ENCODE measurements around the gene SAP30BP. TPM values are rescaled to one million over a fixed set of nuclear protein-coding genes. Genes with fewer than 3 reads are reported as not detected.

Gene SAP30BP
- total RNA-seq, 1 donor = 45.8 TPM

- no peak for TF ChIP-seq CTCF (IDR thresholded peaks at IDR 0.05; ENCODE audit: insufficient read depth, low read length)
- no peak overlapping the region for H3K4me3 ChIP-seq (ENCODE audit: low read depth, low read length)
- no peak for DNase-seq (ENCODE audit: low read depth)
These were observed 62.2 kb downstream of the SAP30BP start for GRCh38 chr17:75729351-75729750.

GRCh38 chr17:75730065-75730464, 62.9 kb downstream of the SAP30BP start:
- DNase-seq (ENCODE audit: low read depth) = no peak
- no peak overlapping the region for H3K4me3 ChIP-seq (ENCODE audit: low read depth, low read length)
- TF ChIP-seq CTCF (IDR thresholded peaks at IDR 0.05; ENCODE audit: insufficient read depth, low read length) = no peak

GRCh38 chr17:75731086-75731715, 64.1 kb downstream of the SAP30BP start:
- no peak overlapping the region for H3K4me3 ChIP-seq (ENCODE audit: low read depth, low read length)
- DNase-seq (ENCODE audit: low read depth) = no peak
- no peak for TF ChIP-seq CTCF (IDR thresholded peaks at IDR 0.05; ENCODE audit: insufficient read depth, low read length)

- no peak for TF ChIP-seq CTCF (IDR thresholded peaks at IDR 0.05; ENCODE audit: insufficient read depth, low read length)
- no peak overlapping the region for H3K4me3 ChIP-seq (ENCODE audit: low read depth, low read length)
- DNase-seq (ENCODE audit: low read depth) = no peak
These were observed 64.8 kb downstream of the SAP30BP start for GRCh38 chr17:75731716-75732498.

GRCh38 chr17:75733471-75733870, 66.3 kb downstream of the SAP30BP start:
- H3K4me3 ChIP-seq (ENCODE audit: low read depth, low read length) = no peak overlapping the region
- no peak for TF ChIP-seq CTCF (IDR thresholded peaks at IDR 0.05; ENCODE audit: insufficient read depth, low read length)
- no peak for DNase-seq (ENCODE audit: low read depth)

GRCh38 chr17:75734674-75735294, 67.6 kb downstream of the SAP30BP start:
- no peak for DNase-seq (ENCODE audit: low read depth)
- TF ChIP-seq CTCF (IDR thresholded peaks at IDR 0.05; ENCODE audit: insufficient read depth, low read length) = no peak
- no peak overlapping the region for H3K4me3 ChIP-seq (ENCODE audit: low read depth, low read length)

All from fibroblast of the aortic adventitia (primary cell).